SIG-M5 treated with dmso at 0.1 percent for 504 hours (cell line): ENCODE results near the gene SMIM41.
A peak's percentile ranks its signal among the peaks of the same experiment; 100 is the strongest.

Experiments
- DNase-seq: peaks from one replicate; lab custom pipeline; 2025; ENCODE audit not compliant: unreplicated experiment; lab: John Stamatoyannopoulos, UW

Gene SMIM41

GRCh38 chr12:52145228-52146088 is 66.0 kb downstream of the SMIM41 start:
- no peak for DNase-seq

- DNase-seq: no peak
Measured at GRCh38 chr12:52146089-52146821, 66.8 kb downstream of the SMIM41 start.

GRCh38 chr12:52146822-52147366 is 67.4 kb downstream of the SMIM41 start:
- DNase-seq: no peak

GRCh38 chr12:52147367-52147963 is 68.0 kb downstream of the SMIM41 start:
- DNase-seq: peak; percentile 70

GRCh38 chr12:52147964-52148463 is 68.5 kb downstream of the SMIM41 start:
- no peak for DNase-seq

- peak; percentile 75 for DNase-seq
Measured at GRCh38 chr12:52148464-52149181, 69.1 kb downstream of the SMIM41 start.

GRCh38 chr12:52149182-52149641 is 69.7 kb downstream of the SMIM41 start:
- no peak for DNase-seq

GRCh38 chr12:52149651-52150241 is 70.2 kb downstream of the SMIM41 start:
- DNase-seq: no peak

- no peak for DNase-seq
Measured at GRCh38 chr12:52151153-52151836, 71.8 kb downstream of the SMIM41 start.

- peak; percentile 31 for DNase-seq
Measured at GRCh38 chr12:52151837-52152783, 72.6 kb downstream of the SMIM41 start.

- no peak for DNase-seq
Measured at GRCh38 chr12:52152905-52153317, 73.4 kb downstream of the SMIM41 start.

- DNase-seq: no peak
Measured at GRCh38 chr12:52155048-52155868, 75.8 kb downstream of the SMIM41 start.

- DNase-seq: no peak
Measured at GRCh38 chr12:52156311-52156710, 76.8 kb downstream of the SMIM41 start.

GRCh38 chr12:52156757-52157565 is 77.5 kb downstream of the SMIM41 start:
- peak; percentile 49 for DNase-seq

- DNase-seq: no peak
Measured at GRCh38 chr12:52157566-52158150, 78.2 kb downstream of the SMIM41 start.
